ENCODE data around the gene ZNF12. TPM values are rescaled to one million over a fixed set of nuclear protein-coding genes. Genes with fewer than 3 reads are reported as not detected.

Gene ZNF12
- polyA plus RNA-seq, 3 donors = 4.9 to 8.1 (median 5.7) TPM

DNA sequence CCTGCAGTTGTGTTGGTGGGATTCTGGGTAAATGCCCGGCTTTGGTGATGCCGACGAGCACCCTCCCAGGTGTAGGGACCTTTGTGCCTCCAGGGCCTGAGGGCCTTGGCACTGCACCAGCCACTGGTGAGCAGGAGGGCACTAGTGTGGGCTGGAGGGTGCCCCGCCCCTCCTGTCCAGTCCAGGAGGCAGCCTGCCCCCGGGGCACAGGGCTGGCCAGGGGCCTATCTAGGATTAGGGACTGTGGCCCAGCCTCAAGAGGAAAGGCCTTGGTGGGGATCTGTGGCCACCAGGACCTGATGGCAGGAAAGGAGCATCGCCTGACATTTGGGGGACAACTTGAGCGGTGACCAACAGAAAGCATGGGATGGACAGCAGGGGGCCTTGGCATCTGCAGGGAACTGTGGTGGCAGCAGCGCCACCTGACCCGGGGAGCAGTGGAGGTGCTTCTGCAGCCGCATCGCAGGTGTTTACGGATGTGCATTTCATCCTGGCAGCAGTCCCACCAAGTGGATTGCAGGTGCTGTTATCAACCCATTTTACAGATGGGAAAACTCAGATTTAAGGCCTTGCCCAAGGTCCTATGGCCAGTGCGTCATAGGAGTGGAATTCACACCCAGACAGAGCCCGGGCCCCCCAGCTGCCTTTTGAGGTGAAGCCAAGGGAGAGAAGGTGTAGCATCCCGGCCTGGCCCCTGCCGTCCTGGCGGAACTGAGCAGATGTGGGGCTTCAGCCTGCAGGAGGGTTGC, 58.5 kb downstream of the ZNF12 start:
- intact Hi-C loops (cut with micrococcal nuclease) = no loop called here
- H3K27ac Mint-ChIP-seq = peak overlapping the region in 2 of 7 donors; percentile 45 to 73

DNA sequence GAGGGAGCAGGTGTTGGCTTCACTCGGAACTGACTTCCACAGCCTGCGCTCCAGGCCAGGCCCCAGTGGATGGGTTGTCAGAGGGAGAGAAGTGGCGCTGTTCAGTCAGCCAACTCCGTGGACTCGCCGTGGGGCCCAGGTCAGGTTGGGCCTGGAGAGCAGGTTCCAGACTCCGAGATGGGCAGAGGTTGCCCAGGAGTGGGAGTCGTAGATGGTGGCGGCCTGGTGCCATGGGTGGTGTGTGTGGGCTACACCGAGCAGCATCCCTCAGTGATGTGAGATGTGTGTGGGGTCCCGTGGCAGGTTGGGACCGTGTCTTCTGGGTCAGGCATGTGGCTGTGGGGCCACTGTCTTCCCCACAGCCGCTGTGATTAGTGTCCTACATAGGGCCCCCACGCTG, 59.2 kb downstream of the ZNF12 start:
- 98% methylated on average over 5 of the region's 14 CpGs for WGBS (ENCODE audit: insufficient coverage)
- Histone ChIP-seq H3K27me3 (ENCODE audit: control insufficient read depth in 2 of 2, insufficient read depth in 2 of 2, low read length in 2 of 2) (no peaks in the 10 kb centered on the region), H3K79me2 (ENCODE audit: insufficient read depth, low read length) (peaks cover 16% of the 10 kb centered on the region), H3K27ac (ENCODE audit: low read depth in 1 of 2, low read length in 2 of 2) (no peak overlapping the region), H3K4me1 (ENCODE audit: control insufficient read depth in 1 of 2, insufficient read depth in 2 of 2, low read length in 2 of 2) (no peaks in the 10 kb centered on the region), H3K4me2 (replicated peaks; ENCODE audit: extremely low read depth, low read length, poor library complexity, severe bottlenecking) (no peak overlapping the region), H3K9ac (ENCODE audit: insufficient read depth, low read length, poor library complexity, severe bottlenecking) (no peak overlapping the region), H3K36me3 (replicated peaks in 1 of 2; ENCODE audit: control insufficient read depth in 1 of 2, insufficient read depth in 2 of 2, low read length in 2 of 2) (peaks cover 92 to 99% of the 10 kb centered on the region in 2 donors), H3K9me3 (replicated peaks in 1 of 2; ENCODE audit: control insufficient read depth in 1 of 2, insufficient read depth in 1 of 2, low read length in 2 of 2) (peaks cover 30 to 45% of the 10 kb centered on the region in 2 donors), H3K4me3 (replicated peaks in 1 of 3; ENCODE audit: low read depth in 2 of 3, low read length in 3 of 3) (no peak overlapping the region), H4K20me1 (ENCODE audit: insufficient read depth, low read length) (peaks cover 73% of the 10 kb centered on the region), H2AFZ (ENCODE audit: insufficient read depth, low read depth, low read length, poor library complexity, severe bottlenecking) (no peak overlapping the region)
- DNase-seq = no peak
- no peaks in the 10 kb centered on the region for H3K27me3 Mint-ChIP-seq (ENCODE audit: low read depth in 3 of 3)
- H3K4me3 Mint-ChIP-seq = no peak overlapping the region
- intact Hi-C loops (cut with micrococcal nuclease) = no loop called here
- H3K4me1 Mint-ChIP-seq = no peaks in the 10 kb centered on the region
- H3K27ac Mint-ChIP-seq = no peak overlapping the region
- H3K36me3 Mint-ChIP-seq = peaks cover 85 to 99% of the 10 kb centered on the region in 2 donors
- TF ChIP-seq, protein P1, sequence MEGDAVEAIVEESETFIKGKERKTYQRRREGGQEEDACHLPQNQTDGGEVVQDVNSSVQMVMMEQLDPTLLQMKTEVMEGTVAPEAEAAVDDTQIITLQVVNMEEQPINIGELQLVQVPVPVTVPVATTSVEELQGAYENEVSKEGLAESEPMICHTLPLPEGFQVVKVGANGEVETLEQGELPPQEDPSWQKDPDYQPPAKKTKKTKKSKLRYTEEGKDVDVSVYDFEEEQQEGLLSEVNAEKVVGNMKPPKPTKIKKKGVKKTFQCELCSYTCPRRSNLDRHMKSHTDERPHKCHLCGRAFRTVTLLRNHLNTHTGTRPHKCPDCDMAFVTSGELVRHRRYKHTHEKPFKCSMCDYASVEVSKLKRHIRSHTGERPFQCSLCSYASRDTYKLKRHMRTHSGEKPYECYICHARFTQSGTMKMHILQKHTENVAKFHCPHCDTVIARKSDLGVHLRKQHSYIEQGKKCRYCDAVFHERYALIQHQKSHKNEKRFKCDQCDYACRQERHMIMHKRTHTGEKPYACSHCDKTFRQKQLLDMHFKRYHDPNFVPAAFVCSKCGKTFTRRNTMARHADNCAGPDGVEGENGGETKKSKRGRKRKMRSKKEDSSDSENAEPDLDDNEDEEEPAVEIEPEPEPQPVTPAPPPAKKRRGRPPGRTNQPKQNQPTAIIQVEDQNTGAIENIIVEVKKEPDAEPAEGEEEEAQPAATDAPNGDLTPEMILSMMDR (IDR thresholded peaks at IDR 0.05) = no peak
- H3K9me3 Mint-ChIP-seq = peaks cover 28 to 54% (median 43%) of the 10 kb centered on the region in 7 donors

More for the DNA sequence above, 58.5 kb downstream of the ZNF12 start:
- peak in 1 of 3 donors; percentile 1 for DNase-seq
- TF ChIP-seq, protein P1 (IDR thresholded peaks at IDR 0.05) = no peak
- Histone ChIP-seq H4K20me1 (ENCODE audit: insufficient read depth, low read length) (peaks cover 66% of the 10 kb centered on the region), H3K4me1 (ENCODE audit: control insufficient read depth in 1 of 2, insufficient read depth in 2 of 2, low read length in 2 of 2) (no peaks in the 10 kb centered on the region), H3K4me2 (replicated peaks; ENCODE audit: extremely low read depth, low read length, poor library complexity, severe bottlenecking) (no peak overlapping the region), H3K4me3 (replicated peaks in 1 of 3; ENCODE audit: low read depth in 2 of 3, low read length in 3 of 3) (no peak overlapping the region), H3K79me2 (ENCODE audit: insufficient read depth, low read length) (peaks cover 16% of the 10 kb centered on the region), H3K9ac (ENCODE audit: insufficient read depth, low read length, poor library complexity, severe bottlenecking) (no peak overlapping the region), H3K9me3 (replicated peaks in 1 of 2; ENCODE audit: control insufficient read depth in 1 of 2, insufficient read depth in 1 of 2, low read length in 2 of 2) (peaks cover 34 to 48% of the 10 kb centered on the region in 2 donors), H3K27ac (ENCODE audit: low read depth in 1 of 2, low read length in 2 of 2) (no peak overlapping the region), H3K36me3 (replicated peaks in 1 of 2; ENCODE audit: control insufficient read depth in 1 of 2, insufficient read depth in 2 of 2, low read length in 2 of 2) (peaks cover 87 to 95% of the 10 kb centered on the region in 2 donors), H2AFZ (ENCODE audit: insufficient read depth, low read depth, low read length, poor library complexity, severe bottlenecking) (no peak overlapping the region), H3K27me3 (ENCODE audit: control insufficient read depth in 2 of 2, insufficient read depth in 2 of 2, low read length in 2 of 2) (no peaks in the 10 kb centered on the region)
- 91% methylated on average over 16 of the region's 17 CpGs for whole genome bisulfite sequencing (ENCODE audit: insufficient coverage)
- no peaks in the 10 kb centered on the region for H3K4me1 Mint-ChIP-seq
- H3K4me3 Mint-ChIP-seq = no peak overlapping the region
- no peaks in the 10 kb centered on the region for H3K27me3 Mint-ChIP-seq (ENCODE audit: low read depth in 3 of 3)
- peaks cover 83 to 94% of the 10 kb centered on the region in 2 donors for H3K36me3 Mint-ChIP-seq
- peaks cover 28 to 57% (median 46%) of the 10 kb centered on the region in 7 donors for H3K9me3 Mint-ChIP-seq

All from CD14-positive monocyte (primary cell).